ENCODE data around the gene MCL1. TPM values are rescaled to one million over a fixed set of nuclear protein-coding genes. Genes with fewer than 3 reads are reported as not detected.

MCL1 gene
- total RNA-seq, 4 donors from 2014 or later, result 102 to 154 (median 140) TPM

DNA sequence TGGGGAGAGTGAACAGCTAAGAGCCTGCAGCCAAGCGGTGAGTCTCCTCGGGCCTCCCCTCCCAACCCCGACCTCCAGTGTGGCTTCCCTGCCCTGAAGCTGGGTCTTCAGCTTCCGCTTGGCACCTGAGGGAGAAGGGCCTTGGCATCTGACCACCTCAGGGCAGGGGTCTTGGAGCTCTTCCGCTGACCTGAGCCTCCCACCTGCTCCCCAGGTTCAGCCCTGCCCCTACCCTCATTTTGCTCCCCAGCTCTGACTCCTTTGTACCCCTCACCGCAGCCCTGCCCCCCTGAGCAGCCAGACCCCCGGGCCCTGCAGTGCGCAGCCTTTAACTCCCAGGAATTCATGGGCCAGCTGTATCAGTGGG, 25.3 kb downstream of the MCL1 start:
- no peak overlapping the region for H3K4me3 ChIP-seq
- H3K36me3 ChIP-seq, result peaks cover 0 to 7% (median 0%) of the 10 kb centered on the region in 3 donors
- H3K27ac ChIP-seq, result no peak overlapping the region
- no peaks in the 10 kb centered on the region for H3K9me3 ChIP-seq
- H3K4me1 ChIP-seq, result peaks cover 0 to 28% (median 5%) of the 10 kb centered on the region in 4 donors
- H3K27me3 ChIP-seq, result no peaks in the 10 kb centered on the region
- peak in 1 of 3 donors; percentile 45 for DNase-seq
- TF ChIP-seq, protein P1, sequence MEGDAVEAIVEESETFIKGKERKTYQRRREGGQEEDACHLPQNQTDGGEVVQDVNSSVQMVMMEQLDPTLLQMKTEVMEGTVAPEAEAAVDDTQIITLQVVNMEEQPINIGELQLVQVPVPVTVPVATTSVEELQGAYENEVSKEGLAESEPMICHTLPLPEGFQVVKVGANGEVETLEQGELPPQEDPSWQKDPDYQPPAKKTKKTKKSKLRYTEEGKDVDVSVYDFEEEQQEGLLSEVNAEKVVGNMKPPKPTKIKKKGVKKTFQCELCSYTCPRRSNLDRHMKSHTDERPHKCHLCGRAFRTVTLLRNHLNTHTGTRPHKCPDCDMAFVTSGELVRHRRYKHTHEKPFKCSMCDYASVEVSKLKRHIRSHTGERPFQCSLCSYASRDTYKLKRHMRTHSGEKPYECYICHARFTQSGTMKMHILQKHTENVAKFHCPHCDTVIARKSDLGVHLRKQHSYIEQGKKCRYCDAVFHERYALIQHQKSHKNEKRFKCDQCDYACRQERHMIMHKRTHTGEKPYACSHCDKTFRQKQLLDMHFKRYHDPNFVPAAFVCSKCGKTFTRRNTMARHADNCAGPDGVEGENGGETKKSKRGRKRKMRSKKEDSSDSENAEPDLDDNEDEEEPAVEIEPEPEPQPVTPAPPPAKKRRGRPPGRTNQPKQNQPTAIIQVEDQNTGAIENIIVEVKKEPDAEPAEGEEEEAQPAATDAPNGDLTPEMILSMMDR (IDR thresholded peaks at IDR 0.05), result no peak
- TF ChIP-seq POLR2A (IDR thresholded peaks at IDR 0.05), result no peak

GRCh38 chr1:150553392-150554085, 25.9 kb downstream of the MCL1 start:
- no peaks in the 10 kb centered on the region for H3K27me3 ChIP-seq
- DNase-seq, result no peak
- peak overlapping the region in 1 of 4 donors; percentile 82 for H3K27ac ChIP-seq
- H3K9me3 ChIP-seq, result no peaks in the 10 kb centered on the region
- no peak overlapping the region for H3K4me3 ChIP-seq
- TF ChIP-seq, protein P1 (IDR thresholded peaks at IDR 0.05), result no peak
- TF ChIP-seq POLR2A (IDR thresholded peaks at IDR 0.05), result no peak
- H3K36me3 ChIP-seq, result peaks cover 0 to 7% (median 0%) of the 10 kb centered on the region in 3 donors
- H3K4me1 ChIP-seq, result peaks cover 0 to 23% (median 6%) of the 10 kb centered on the region in 4 donors

- Histone ChIP-seq H3K27ac (peak overlapping the region; percentile 17 to 82 (median 72)), H3K4me1 (peaks cover 0 to 28% (median 10%) of the 10 kb centered on the region in 4 donors), H3K9me3 (no peaks in the 10 kb centered on the region), H3K4me3 (no peak overlapping the region), H3K27me3 (no peaks in the 10 kb centered on the region), H3K36me3 (peaks cover 0 to 7% (median 0%) of the 10 kb centered on the region in 3 donors)
- TF ChIP-seq, protein P1 (IDR thresholded peaks at IDR 0.05), result no peak
- no peak for TF ChIP-seq POLR2A (IDR thresholded peaks at IDR 0.05)
- DNase-seq, result peak in 1 of 3 donors; percentile 44
These were observed 26.5 kb downstream of the MCL1 start for GRCh38 chr1:150552911-150553289.

GRCh38 chr1:150552128-150552910, 27.1 kb downstream of the MCL1 start:
- Histone ChIP-seq H3K9me3 (no peaks in the 10 kb centered on the region), H3K36me3 (peaks cover 0 to 7% (median 0%) of the 10 kb centered on the region in 3 donors), H3K4me3 (no peak overlapping the region), H3K27me3 (no peaks in the 10 kb centered on the region), H3K27ac (peak overlapping the region; percentile 65 to 82 (median 74)), H3K4me1 (peaks cover 0 to 28% (median 10%) of the 10 kb centered on the region in 4 donors)
- DNase-seq, result peak; percentile 51 to 87 (median 64)
- TF ChIP-seq, protein P1 (IDR thresholded peaks at IDR 0.05), result no peak
- no peak for TF ChIP-seq POLR2A (IDR thresholded peaks at IDR 0.05)

DNA sequence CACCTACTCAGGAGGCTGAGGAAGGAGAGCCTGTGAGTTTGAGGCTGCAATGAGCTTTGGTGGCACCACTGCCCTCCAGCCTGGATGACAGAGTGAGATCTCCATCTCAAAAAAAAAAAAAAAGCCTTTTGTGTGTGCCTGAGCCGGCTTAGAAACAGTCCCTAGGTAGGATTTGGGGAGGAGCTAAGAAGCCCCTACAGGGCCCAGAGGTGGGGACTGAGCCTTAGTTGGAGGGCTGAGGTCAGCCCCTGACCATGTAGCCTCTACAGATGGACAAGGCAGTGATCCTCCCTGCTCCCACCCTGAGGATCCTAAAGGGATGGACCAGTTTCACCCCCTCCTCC, 27.7 kb downstream of the MCL1 start:
- Histone ChIP-seq H3K9me3 (no peaks in the 10 kb centered on the region), H3K4me3 (no peak overlapping the region), H3K36me3 (peaks cover 0 to 7% (median 0%) of the 10 kb centered on the region in 3 donors), H3K4me1 (peaks cover 0 to 28% (median 10%) of the 10 kb centered on the region in 4 donors), H3K27ac (peak overlapping the region; percentile 65 to 82 (median 74)), H3K27me3 (no peaks in the 10 kb centered on the region)
- DNase-seq, result no peak
- TF ChIP-seq, protein P1 (IDR thresholded peaks at IDR 0.05), result no peak
- TF ChIP-seq POLR2A (IDR thresholded peaks at IDR 0.05), result no peak
